ENCODE results near the gene NXF1. TPM values are rescaled to one million over a fixed set of nuclear protein-coding genes. Genes with fewer than 3 reads are reported as not detected.

NXF1 gene
- total RNA-seq, 4 donors from 2014 or later = 88.1 to 156 (median 115) TPM

DNA sequence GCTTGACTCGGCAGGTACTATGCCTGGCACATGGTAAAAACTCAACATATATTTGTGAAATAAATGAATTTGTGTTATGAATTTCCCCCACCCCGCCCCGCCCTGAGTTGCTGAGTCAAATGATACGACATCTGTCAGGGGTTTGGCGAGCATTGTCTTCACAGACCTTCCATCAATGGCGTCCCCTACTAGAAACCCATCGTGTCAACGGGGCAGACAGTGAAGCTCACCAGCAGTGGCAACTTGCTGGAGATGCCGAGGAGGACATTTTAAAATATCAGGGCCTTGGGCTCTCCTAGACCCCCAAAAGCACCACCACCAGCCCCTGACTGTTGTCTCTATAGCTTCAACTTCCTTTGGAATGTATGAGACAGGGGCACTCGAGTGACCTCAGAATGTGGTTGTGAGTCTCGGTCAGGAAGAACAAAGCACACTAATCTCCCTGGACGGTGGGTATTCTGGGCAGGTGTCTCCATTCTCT, 761 bp upstream of the NXF1 start:
- Histone ChIP-seq H3K9me3 (no peaks in the 10 kb centered on the region), H3K4me1 (peaks cover 32% of the 10 kb centered on the region)

DNA sequence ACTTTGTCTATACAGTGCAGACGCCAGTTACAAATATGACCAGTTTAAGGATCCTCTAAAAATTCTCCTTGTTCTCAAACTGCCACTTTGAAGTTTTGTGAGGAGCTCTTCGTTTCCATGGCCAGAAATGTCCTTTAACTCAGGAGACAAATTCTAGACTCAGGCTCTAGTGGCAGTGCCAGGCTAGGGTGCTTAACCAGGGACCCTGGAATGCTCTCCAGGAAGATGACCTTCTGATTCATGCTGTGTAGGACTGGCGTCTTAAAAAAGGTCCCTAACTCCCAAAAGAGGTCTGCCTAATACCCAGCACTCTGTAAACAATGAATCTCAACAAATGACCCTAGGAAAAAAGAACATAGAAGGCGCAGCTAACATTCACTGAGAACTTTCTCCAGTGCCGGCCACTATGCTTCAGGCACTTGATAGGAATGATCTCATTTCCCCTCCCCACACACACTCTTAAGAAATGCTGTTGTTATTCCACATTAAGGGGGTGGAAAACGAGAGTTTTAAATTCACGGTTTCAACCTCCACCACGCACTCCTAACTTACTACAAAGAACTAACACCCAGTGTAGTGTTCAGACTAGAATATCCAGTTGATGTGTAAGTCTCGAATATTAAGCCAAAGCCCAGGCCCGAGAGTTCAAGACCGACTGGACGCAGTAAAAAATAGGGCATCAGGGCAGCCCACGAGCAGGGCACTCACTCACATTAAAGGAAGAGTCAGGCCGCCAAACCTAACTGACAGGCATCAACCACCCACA, 747 bp downstream of the NXF1 start:
- TF ChIP-seq POLR2AphosphoS5 (IDR thresholded peaks at IDR 0.05) = no peak
- no peak for TF ChIP-seq POLR2A (IDR thresholded peaks at IDR 0.05)
- TF ChIP-seq EP300 (IDR thresholded peaks at IDR 0.05) = no peak
- TF ChIP-seq, protein P1, sequence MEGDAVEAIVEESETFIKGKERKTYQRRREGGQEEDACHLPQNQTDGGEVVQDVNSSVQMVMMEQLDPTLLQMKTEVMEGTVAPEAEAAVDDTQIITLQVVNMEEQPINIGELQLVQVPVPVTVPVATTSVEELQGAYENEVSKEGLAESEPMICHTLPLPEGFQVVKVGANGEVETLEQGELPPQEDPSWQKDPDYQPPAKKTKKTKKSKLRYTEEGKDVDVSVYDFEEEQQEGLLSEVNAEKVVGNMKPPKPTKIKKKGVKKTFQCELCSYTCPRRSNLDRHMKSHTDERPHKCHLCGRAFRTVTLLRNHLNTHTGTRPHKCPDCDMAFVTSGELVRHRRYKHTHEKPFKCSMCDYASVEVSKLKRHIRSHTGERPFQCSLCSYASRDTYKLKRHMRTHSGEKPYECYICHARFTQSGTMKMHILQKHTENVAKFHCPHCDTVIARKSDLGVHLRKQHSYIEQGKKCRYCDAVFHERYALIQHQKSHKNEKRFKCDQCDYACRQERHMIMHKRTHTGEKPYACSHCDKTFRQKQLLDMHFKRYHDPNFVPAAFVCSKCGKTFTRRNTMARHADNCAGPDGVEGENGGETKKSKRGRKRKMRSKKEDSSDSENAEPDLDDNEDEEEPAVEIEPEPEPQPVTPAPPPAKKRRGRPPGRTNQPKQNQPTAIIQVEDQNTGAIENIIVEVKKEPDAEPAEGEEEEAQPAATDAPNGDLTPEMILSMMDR (IDR thresholded peaks at IDR 0.05) = no peak
- H3K4me1 ChIP-seq = peaks cover 32% of the 10 kb centered on the region
- no peak for DNase-seq (ENCODE audit: low spot score in 2 of 2)
- H3K27me3 ChIP-seq = no peaks in the 10 kb centered on the region
- H3K4me3 ChIP-seq = peak overlapping the region; percentile 90
- H3K9me3 ChIP-seq = no peaks in the 10 kb centered on the region
- 3% methylated on average over 14 of the region's 14 CpGs for WGBS
- peaks cover 39% of the 10 kb centered on the region for H3K36me3 ChIP-seq
- peak overlapping the region; percentile 91 for H3K27ac ChIP-seq

More for the DNA sequence above, 761 bp upstream of the NXF1 start:
- Histone ChIP-seq H3K36me3 (peaks cover 24% of the 10 kb centered on the region), H3K4me3 (peak overlapping the region; percentile 90), H3K27ac (peak overlapping the region; percentile 91), H3K27me3 (no peaks in the 10 kb centered on the region)
- WGBS = 20% methylated on average over 8 of the region's 12 CpGs
- no peak for TF ChIP-seq POLR2AphosphoS5 (IDR thresholded peaks at IDR 0.05)
- TF ChIP-seq EP300 (IDR thresholded peaks at IDR 0.05) = no peak
- TF ChIP-seq POLR2A (IDR thresholded peaks at IDR 0.05) = no peak
- TF ChIP-seq, protein P1 (IDR thresholded peaks at IDR 0.05) = no peak
- DNase-seq (ENCODE audit: low spot score in 2 of 2) = no peak

GRCh38 chr11:62801071-62801470, 4.2 kb downstream of the NXF1 start:
- H3K27me3 ChIP-seq = no peaks in the 10 kb centered on the region
- H3K4me3 ChIP-seq = no peak overlapping the region
- peaks cover 74% of the 10 kb centered on the region for H3K36me3 ChIP-seq
- no peak for DNase-seq (ENCODE audit: low spot score in 2 of 2)
- H3K27ac ChIP-seq = no peak overlapping the region
- peaks cover 20% of the 10 kb centered on the region for H3K4me1 ChIP-seq
- TF ChIP-seq, protein P1 (IDR thresholded peaks at IDR 0.05) = no peak
- TF ChIP-seq EP300 (IDR thresholded peaks at IDR 0.05) = no peak
- 86% methylated on average over 4 of the region's 4 CpGs for WGBS
- no peaks in the 10 kb centered on the region for H3K9me3 ChIP-seq

DNA sequence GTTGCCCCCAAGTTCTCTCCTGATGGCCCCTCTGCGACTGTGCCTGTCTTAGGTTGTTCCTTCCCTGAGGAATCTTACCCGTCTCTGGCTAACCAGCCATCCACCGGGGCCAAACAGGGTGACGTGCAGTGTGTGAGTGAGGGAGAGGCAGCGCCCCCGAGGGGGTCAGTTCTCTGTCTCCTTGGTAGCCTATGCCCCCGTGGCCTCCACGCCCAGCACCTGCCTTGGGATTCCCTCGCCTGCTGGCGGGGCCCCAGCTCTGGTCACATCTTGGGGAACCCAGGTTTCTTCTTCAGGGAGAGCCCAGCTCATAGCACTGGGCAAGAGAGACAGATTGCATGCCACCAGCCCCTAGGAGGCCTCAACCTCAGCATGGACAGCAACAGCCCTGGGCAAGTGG, 5.8 kb downstream of the NXF1 start:
- Histone ChIP-seq H3K36me3 (peaks cover 90% of the 10 kb centered on the region), H3K9me3 (no peaks in the 10 kb centered on the region), H3K27ac (no peak overlapping the region), H3K4me3 (no peak overlapping the region), H3K4me1 (peaks cover 15% of the 10 kb centered on the region), H3K27me3 (no peaks in the 10 kb centered on the region)
- DNase-seq (ENCODE audit: low spot score in 2 of 2) = no peak
- TF ChIP-seq, protein P1 (IDR thresholded peaks at IDR 0.05) = no peak
- TF ChIP-seq POLR2A (IDR thresholded peaks at IDR 0.05) = no peak
- TF ChIP-seq POLR2AphosphoS5 (IDR thresholded peaks at IDR 0.05) = no peak
- TF ChIP-seq EP300 (IDR thresholded peaks at IDR 0.05) = no peak
- WGBS = 95% methylated on average over 4 of the region's 10 CpGs

- TF ChIP-seq, protein P1 (IDR thresholded peaks at IDR 0.05) = no peak
- no peak for TF ChIP-seq POLR2AphosphoS5 (IDR thresholded peaks at IDR 0.05)
- no peak for TF ChIP-seq POLR2A (IDR thresholded peaks at IDR 0.05)
- no peak for TF ChIP-seq EP300 (IDR thresholded peaks at IDR 0.05)
- H3K9me3 ChIP-seq = no peaks in the 10 kb centered on the region
- H3K36me3 ChIP-seq = peaks cover 88% of the 10 kb centered on the region
- H3K4me1 ChIP-seq = peaks cover 15% of the 10 kb centered on the region
- whole genome bisulfite sequencing = 86% methylated on average over 7 of the region's 7 CpGs
- no peaks in the 10 kb centered on the region for H3K27me3 ChIP-seq
- no peak overlapping the region for H3K27ac ChIP-seq
- no peak overlapping the region for H3K4me3 ChIP-seq
- no peak for DNase-seq (ENCODE audit: low spot score in 2 of 2)
Measured at GRCh38 chr11:62796281-62796680, 9.0 kb downstream of the NXF1 start.
